AG09319 (cell line): ENCODE data around the gene LIPM.

Source experiments
- DNase-seq: peaks from one replicate; pipeline ENCODE4 v3.0.0-alpha.2; 2010; ENCODE audit warnings: low read depth; ENCODE audit errors: extremely low read depth
- CTCF ChIP-seq: IDR thresholded peaks from 2 replicates; pipeline ENCODE4 v1.5.1; 2011; ENCODE audit warnings: low read depth, mild to moderate bottlenecking, inconsistent platforms, low read length, moderate library complexity

The LIPM gene

GRCh38 chr10:88803641-88804040 lies 1.1 kb downstream of the LIPM start:
- DNase-seq, result no peak
- TF ChIP-seq CTCF, result no peak

DNA sequence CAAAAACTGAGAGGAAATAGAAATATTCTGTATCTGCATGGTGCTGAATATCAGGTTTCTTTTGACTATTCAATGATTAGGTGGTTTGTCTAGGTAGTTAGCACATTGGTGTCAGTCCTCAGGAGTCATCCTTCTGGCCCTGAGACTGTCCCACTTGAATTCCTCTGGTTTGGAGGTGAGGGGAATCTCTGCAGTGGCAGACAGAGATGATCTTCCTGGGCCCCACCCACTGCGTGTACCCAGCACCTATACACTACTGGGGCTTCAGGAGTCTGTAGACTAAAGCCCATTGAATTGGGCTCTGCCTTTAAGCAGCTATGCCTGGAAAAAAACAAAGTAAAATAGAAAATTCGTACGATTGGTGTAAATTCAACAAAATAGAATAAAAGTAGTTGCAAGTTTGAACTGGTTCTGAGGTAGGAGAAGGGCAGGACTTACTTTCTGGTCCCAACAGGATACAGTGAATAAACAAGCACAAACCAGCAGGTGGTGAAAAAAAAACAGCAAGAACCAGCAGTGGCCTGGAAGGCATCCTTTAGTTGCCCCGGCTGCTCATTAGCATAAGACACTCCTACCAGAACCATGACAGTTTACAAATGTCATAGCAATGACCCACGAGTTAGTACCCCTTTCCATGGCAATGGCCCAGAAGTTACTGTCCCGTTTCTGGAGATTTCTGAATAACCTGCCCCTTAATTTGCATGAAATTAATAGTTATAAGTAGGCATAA lies 1.7 kb downstream of the LIPM start:
- no peak for TF ChIP-seq CTCF
- DNase-seq, result no peak

DNA sequence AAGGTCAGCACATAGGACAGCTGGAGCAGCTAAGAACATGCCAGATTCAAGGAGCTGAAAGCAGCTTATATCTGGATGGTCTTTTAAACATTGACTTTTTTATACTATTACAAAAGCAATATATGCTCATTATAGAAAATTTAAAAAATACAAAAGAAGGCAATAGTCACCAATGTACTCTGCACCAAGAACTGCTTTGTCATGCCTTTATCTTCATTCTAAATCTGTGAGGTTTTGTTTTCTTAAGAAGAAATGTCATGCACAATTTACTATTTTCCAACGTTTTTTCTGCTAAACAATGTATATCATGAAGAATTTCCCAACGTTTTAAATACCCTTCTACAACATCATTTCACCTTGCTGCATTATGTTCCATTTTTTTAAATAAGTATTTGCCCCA lies 2.8 kb downstream of the LIPM start:
- DNase-seq, result no peak
- no peak for TF ChIP-seq CTCF

DNA sequence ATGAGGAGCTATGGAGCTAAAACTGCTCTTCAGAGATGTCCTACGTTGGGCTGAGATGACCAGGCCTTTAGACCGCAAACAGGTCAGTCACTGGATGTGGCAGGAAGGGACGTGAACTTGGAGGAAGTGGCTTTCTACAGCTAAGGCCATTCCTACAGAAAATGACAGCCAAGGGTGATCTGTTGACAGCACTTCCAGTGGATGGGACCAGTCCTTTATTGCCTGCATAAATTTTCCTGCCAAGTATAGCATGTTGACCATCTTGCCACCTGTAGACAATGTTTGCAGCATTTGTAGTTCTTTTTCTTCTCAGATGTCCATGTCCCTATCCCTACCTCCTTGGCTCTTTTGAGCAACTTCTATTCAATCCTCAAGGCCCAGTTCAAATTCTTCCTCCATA lies 3.4 kb downstream of the LIPM start:
- DNase-seq, result no peak
- no peak for TF ChIP-seq CTCF

GRCh38 chr10:88809621-88810020 lies 7.1 kb downstream of the LIPM start:
- TF ChIP-seq CTCF, result no peak
- no peak for DNase-seq

DNA sequence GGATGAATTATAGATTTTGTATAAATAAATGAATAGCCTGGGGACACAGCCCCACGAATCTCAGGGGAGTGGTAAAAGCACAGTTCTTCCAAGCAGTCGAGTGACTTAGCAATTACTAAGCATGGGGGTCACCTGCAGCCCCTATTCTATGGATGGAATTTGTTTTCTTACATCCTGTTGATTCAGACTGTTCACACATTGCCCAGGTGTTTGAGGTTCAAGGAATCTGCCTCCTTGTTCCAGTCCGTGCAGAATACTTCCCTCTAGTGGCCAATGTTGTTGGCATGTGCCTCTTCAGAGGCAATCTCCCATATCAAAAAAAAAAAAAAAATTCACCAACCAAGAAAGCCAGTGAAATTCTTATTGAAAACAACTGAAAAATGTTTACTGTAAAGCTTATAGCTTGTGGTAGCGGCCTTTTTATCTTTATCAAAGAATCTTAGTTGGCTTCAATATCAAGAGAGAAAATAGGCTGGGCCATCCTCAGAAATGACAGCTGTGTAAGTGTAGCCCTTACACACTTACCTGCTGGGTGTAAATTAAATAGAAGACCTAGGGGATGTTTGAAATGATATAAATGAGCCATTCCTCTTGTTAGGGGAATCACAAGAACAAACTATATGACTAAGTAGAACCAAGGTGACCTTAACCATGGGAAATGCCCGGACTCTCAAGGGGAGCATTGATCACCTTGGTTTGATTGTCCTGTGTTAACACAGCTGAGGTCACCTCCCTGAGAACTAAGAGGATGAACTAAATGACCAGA lies 7.8 kb downstream of the LIPM start:
- peak; percentile 84 for TF ChIP-seq CTCF
- peak; percentile 43 for DNase-seq

GRCh38 chr10:88813200-88813599 lies 10.7 kb downstream of the LIPM start:
- no peak for TF ChIP-seq CTCF

More at GRCh38 chr10:88813200-88813599, 10.7 kb downstream of the LIPM start:
- no peak for DNase-seq
